ENCODE results near the gene ZNF808. TPM values are rescaled to one million over a fixed set of nuclear protein-coding genes. Genes with fewer than 3 reads are reported as not detected.
"Not testable (repeated sequence)": the region's sequence is repeated elsewhere in the genome, so short reads cannot be mapped to it uniquely, and the experiment has no call there.

The ZNF808 gene
- total and polyA plus RNA-seq, 3 donors from 2014 or later = 10.0 to 31.5 (median 28.4) TPM

DNA sequence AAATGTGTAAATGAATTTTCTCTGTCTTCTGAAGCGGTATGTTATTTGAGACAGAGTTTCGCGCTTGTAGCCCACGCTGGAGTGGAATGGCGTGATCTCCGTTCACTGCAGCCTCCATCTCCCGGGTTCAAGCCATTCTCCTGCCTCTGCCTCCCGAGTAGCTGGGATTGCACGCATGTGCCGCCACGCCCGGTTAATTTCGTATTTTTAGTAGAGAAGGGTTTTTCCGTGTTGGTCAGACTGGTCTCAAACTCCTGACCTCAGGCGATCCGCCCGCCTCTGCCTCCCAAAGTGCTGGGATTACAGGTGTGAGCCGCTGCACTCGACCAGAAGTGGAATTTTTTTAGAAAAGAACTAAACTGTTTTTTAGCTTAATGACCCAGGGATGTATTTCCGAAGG is 3.4 kb upstream of the ZNF808 start:
- Histone ChIP-seq H3K4me3 (no peak overlapping the region), H3K4me1 (peaks cover 5% of the 10 kb centered on the region), H3K36me3 (ENCODE audit: low read depth, missing control alignments) (no peaks in the 10 kb centered on the region), H3K27ac (no peak overlapping the region), H3K9me3 (no peaks in the 10 kb centered on the region), H3K27me3 (no peaks in the 10 kb centered on the region)
- DNase-seq = no peak
- no peak for TF ChIP-seq POLR2A (IDR thresholded peaks at IDR 0.05)
- TF ChIP-seq, protein P1, sequence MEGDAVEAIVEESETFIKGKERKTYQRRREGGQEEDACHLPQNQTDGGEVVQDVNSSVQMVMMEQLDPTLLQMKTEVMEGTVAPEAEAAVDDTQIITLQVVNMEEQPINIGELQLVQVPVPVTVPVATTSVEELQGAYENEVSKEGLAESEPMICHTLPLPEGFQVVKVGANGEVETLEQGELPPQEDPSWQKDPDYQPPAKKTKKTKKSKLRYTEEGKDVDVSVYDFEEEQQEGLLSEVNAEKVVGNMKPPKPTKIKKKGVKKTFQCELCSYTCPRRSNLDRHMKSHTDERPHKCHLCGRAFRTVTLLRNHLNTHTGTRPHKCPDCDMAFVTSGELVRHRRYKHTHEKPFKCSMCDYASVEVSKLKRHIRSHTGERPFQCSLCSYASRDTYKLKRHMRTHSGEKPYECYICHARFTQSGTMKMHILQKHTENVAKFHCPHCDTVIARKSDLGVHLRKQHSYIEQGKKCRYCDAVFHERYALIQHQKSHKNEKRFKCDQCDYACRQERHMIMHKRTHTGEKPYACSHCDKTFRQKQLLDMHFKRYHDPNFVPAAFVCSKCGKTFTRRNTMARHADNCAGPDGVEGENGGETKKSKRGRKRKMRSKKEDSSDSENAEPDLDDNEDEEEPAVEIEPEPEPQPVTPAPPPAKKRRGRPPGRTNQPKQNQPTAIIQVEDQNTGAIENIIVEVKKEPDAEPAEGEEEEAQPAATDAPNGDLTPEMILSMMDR (IDR thresholded peaks at IDR 0.05) = no peak
- 62 to 80% methylated on average over 20 of the region's 20 CpGs for WGBS, 2 donors
- intact Hi-C loops (cut with DNase I; ENCODE audit: low total_unique reads) = no loop called here

DNA sequence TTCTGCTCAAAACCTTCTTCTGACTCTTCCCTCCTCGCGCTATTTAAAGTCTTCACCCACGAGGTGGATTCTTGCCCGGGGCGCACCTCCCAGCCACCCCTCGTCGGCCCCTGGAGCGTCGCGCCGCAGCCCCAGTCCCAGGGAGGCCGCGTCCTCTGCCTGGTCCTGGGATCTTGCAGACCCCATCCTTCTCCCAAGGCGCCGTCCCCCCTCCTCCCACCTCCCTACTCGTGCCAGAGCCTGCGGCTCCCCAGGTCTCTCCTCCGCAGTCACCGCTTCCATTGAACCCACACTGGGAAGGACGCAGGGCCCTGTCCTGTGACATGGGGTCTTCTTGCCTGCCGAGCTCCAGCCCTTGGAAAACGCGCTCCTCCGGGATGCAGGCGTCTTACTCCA is 486 bp downstream of the ZNF808 start:
- WGBS, 2 donors = 2% methylated on average over 25 of the region's 25 CpGs

DNA sequence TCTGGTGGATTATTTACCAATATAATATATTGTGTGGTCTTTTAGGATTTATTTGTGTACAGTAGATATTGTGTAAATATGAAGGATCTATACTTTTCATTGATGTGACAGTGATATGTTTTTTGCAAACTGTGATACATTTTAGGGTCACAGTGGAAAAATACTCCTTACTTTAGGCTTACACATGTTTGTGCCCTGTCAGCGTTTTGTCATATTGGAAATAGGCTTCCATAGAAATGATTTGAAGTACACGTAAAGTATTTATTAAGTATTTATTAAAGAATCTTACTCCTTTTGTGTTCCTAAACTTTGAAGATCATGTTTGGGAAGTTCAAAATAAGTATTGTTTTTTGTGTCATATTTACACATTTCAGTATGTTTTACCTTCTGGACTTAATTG is 5.0 kb downstream of the ZNF808 start:
- H3K9me3 ChIP-seq = no peaks in the 10 kb centered on the region
- WGBS, 2 donors = 85 to 100% methylated on average over 2 of the region's 2 CpGs
- intact Hi-C loops (cut with DNase I; ENCODE audit: low total_unique reads) = no loop called here
- no peak for DNase-seq
- H3K4me1 ChIP-seq = peaks cover 5% of the 10 kb centered on the region
- no peaks in the 10 kb centered on the region for H3K27me3 ChIP-seq
- no peak overlapping the region for H3K27ac ChIP-seq
- TF ChIP-seq, protein P1 (IDR thresholded peaks at IDR 0.05) = no peak
- no peak for TF ChIP-seq POLR2A (IDR thresholded peaks at IDR 0.05)
- no peak overlapping the region for H3K4me3 ChIP-seq
- H3K36me3 ChIP-seq (ENCODE audit: low read depth, missing control alignments) = no peaks in the 10 kb centered on the region

More for the DNA sequence above, 486 bp downstream of the ZNF808 start:
- DNase-seq = no peak
- H3K27ac ChIP-seq = peak overlapping the region; percentile 31 to 85
- no peak for TF ChIP-seq POLR2A (IDR thresholded peaks at IDR 0.05)
- TF ChIP-seq, protein P1 (IDR thresholded peaks at IDR 0.05) = no peak
- intact Hi-C loops (cut with DNase I; ENCODE audit: low total_unique reads) = no loop called here
- H3K36me3 ChIP-seq (ENCODE audit: low read depth, missing control alignments) = no peaks in the 10 kb centered on the region
- H3K4me1 ChIP-seq = peaks cover 5% of the 10 kb centered on the region
- H3K27me3 ChIP-seq = no peaks in the 10 kb centered on the region
- H3K9me3 ChIP-seq = no peaks in the 10 kb centered on the region
- peak overlapping the region; percentile 77 to 82 for H3K4me3 ChIP-seq

DNA sequence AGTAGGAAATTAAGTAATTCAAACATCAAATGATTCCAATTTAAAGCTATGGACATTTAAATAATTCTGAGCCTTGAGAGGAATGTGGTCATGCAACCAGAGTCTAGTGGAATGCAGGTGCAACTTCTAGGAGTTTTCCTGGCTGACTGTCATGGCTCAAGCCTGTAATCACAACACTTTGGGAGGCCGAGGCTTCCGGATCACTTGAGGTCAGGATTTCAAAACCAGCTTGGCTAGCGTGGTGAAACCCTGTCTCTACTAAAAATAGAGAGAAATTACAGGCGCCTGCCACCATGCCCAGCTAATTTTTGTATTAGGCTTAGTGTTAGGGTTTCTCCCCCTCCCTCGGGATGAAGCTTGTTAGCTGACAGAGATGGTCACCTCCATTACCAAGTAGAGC is 6.4 kb downstream of the ZNF808 start:
- Histone ChIP-seq H3K4me1 (no peaks in the 10 kb centered on the region), H3K4me3 (no peak overlapping the region), H3K27me3 (no peaks in the 10 kb centered on the region), H3K9me3 (no peaks in the 10 kb centered on the region), H3K27ac (no peak overlapping the region), H3K36me3 (ENCODE audit: low read depth, missing control alignments) (no peaks in the 10 kb centered on the region)
- 85 to 90% methylated on average over 5 of the region's 5 CpGs for WGBS, 2 donors
- DNase-seq = no peak
- intact Hi-C loops (cut with DNase I; ENCODE audit: low total_unique reads) = no loop called here
- TF ChIP-seq POLR2A (IDR thresholded peaks at IDR 0.05) = no peak
- TF ChIP-seq, protein P1 (IDR thresholded peaks at IDR 0.05) = no peak

DNA sequence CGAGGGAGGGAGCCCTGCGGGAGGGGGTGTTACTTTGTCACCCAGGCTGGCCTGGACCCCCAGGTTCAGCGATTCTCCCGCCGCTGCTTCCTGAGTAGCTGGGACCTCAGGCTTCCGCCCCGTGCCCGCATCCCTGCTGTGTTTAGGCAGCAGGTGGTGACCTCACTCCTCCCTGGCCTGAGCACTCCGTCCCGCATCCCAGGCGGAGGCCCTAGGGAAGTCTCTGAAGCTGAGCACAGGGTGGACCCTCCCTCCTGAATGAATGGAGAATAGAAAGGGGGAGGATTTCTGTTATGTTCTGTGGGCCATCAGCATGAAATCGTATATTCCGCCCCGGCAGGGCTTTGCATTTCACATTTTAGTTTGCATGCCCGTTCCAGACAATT is 7.9 kb downstream of the ZNF808 start:
- H3K27me3 ChIP-seq; H3K4me1 ChIP-seq; H3K9me3 ChIP-seq; intact Hi-C loops (cut with DNase I; ENCODE audit: low total_unique reads); H3K36me3 ChIP-seq (ENCODE audit: low read depth, missing control alignments); DNase-seq: not testable (repeated sequence)
- 3 to 7% methylated on average over 11 to 15 of the region's 15 CpGs for WGBS, 2 donors
- H3K4me3 ChIP-seq = peak overlapping the region; percentile 58 to 62
- peak overlapping the region in 1 of 2 donors; percentile 76 for H3K27ac ChIP-seq
